ENCODE measurements around the gene ELFN2. TPM values are rescaled to one million over a fixed set of nuclear protein-coding genes. Genes with fewer than 3 reads are reported as not detected.

The ELFN2 gene
- total RNA-seq, 2 donors from 2014 or later = not detected

DNA sequence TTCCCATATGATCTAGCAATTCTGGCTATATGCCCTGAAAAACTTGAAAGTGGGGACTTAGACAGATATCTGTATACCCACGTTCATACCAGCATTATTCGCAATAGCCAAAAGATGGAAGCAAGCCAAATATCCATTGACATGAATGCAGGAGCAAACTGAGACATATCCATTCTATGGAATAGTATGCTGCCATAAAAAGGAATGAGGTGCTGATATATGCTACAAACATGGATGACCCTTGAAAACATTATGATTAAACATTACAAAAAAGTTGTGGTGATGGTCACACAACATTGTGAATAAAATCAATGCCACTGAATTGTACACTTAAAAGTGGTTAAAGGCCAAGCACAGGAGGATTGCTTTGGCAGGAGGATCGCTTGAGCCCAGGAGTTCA, 33.4 kb upstream of the ELFN2 start:
- TF ChIP-seq CTCF (IDR thresholded peaks at IDR 0.05) = no peak
- Histone ChIP-seq H3K4me3 (no peak overlapping the region), H3K4me1 (ENCODE audit: control insufficient read depth in 1 of 2, low read depth in 2 of 2) (no peaks in the 10 kb centered on the region), H3K36me3 (no peaks in the 10 kb centered on the region), H3K9me3 (no peaks in the 10 kb centered on the region), H3K27ac (no peak overlapping the region), H3K27me3 (replicated peaks; ENCODE audit: insufficient read depth) (no peaks in the 10 kb centered on the region)
- DNase-seq (ENCODE audit: low spot score) (no peak), ATAC-seq (ENCODE audit: insufficient number of reproducible peaks, low FRiP score, low read depth) (no peak)

GRCh38 chr22:37459206-37459605, 31.9 kb upstream of the ELFN2 start:
- Histone ChIP-seq H3K4me1 (ENCODE audit: control insufficient read depth in 1 of 2, low read depth in 2 of 2) (peaks cover 4 to 11% of the 10 kb centered on the region in 2 donors), H3K9me3 (no peaks in the 10 kb centered on the region), H3K36me3 (no peaks in the 10 kb centered on the region), H3K4me3 (no peak overlapping the region), H3K27ac (no peak overlapping the region), H3K27me3 (replicated peaks; ENCODE audit: insufficient read depth) (no peaks in the 10 kb centered on the region)
- DNase-seq (ENCODE audit: low spot score) = no peak
- TF ChIP-seq CTCF (IDR thresholded peaks at IDR 0.05) = no peak
- no peak for ATAC-seq (ENCODE audit: insufficient number of reproducible peaks, low FRiP score, low read depth)

- TF ChIP-seq CTCF (IDR thresholded peaks at IDR 0.05) = peak; percentile 55
- ATAC-seq (ENCODE audit: insufficient number of reproducible peaks, low FRiP score, low read depth) (no peak), DNase-seq (ENCODE audit: low spot score) (peak; percentile 11)
- Histone ChIP-seq H3K27me3 (replicated peaks; ENCODE audit: insufficient read depth) (no peaks in the 10 kb centered on the region), H3K4me3 (no peak overlapping the region), H3K36me3 (no peaks in the 10 kb centered on the region), H3K9me3 (no peaks in the 10 kb centered on the region), H3K27ac (no peak overlapping the region), H3K4me1 (ENCODE audit: control insufficient read depth in 1 of 2, low read depth in 2 of 2) (peaks cover 4 to 11% of the 10 kb centered on the region in 2 donors)
Measured at GRCh38 chr22:37457093-37457893, 30.0 kb upstream of the ELFN2 start.

- TF ChIP-seq CTCF (IDR thresholded peaks at IDR 0.05) = no peak
- H3K9me3 ChIP-seq = no peaks in the 10 kb centered on the region
- H3K27ac ChIP-seq = no peak overlapping the region
- H3K36me3 ChIP-seq = no peaks in the 10 kb centered on the region
- ATAC-seq (ENCODE audit: insufficient number of reproducible peaks, low FRiP score, low read depth) = no peak
- H3K4me1 ChIP-seq (ENCODE audit: control insufficient read depth in 1 of 2, low read depth in 2 of 2) = peaks cover 4 to 11% of the 10 kb centered on the region in 2 donors
- DNase-seq (ENCODE audit: low spot score) = no peak
- H3K4me3 ChIP-seq = no peak overlapping the region
- no peaks in the 10 kb centered on the region for H3K27me3 ChIP-seq (replicated peaks; ENCODE audit: insufficient read depth)
Measured at GRCh38 chr22:37456346-37456745, 29.1 kb upstream of the ELFN2 start.

- no peak for TF ChIP-seq CTCF (IDR thresholded peaks at IDR 0.05)
- H3K27ac ChIP-seq = no peak overlapping the region
- no peaks in the 10 kb centered on the region for H3K27me3 ChIP-seq (replicated peaks; ENCODE audit: insufficient read depth)
- DNase-seq (ENCODE audit: low spot score) = no peak
- peaks cover 4 to 11% of the 10 kb centered on the region in 2 donors for H3K4me1 ChIP-seq (ENCODE audit: control insufficient read depth in 1 of 2, low read depth in 2 of 2)
- no peaks in the 10 kb centered on the region for H3K9me3 ChIP-seq
- H3K4me3 ChIP-seq = no peak overlapping the region
- no peaks in the 10 kb centered on the region for H3K36me3 ChIP-seq
- ATAC-seq (ENCODE audit: insufficient number of reproducible peaks, low FRiP score, low read depth) = no peak
Measured at GRCh38 chr22:37455896-37456295, 28.6 kb upstream of the ELFN2 start.

Measured in thoracic aorta (tissue), 2 donors.